Mesenchymal stem cell (in vitro differentiated cells and primary cell): Measurements from ENCODE around the gene ZGRF1.
"Not testable (repeated sequence)": the region's sequence is repeated elsewhere in the genome, so short reads cannot be mapped to it uniquely, and the experiment has no call there.

Source experiments
- DNase-seq: peaks from one replicate; pipeline ENCODE4 v3.0.0-alpha.2; 2013
- H2AFZ ChIP-seq: one replicate; pipeline ENCODE4 v1.6.1; 2013; ENCODE audit warnings: low read depth, mild to moderate bottlenecking, control low read depth, inconsistent platforms, low read length, moderate library complexity
- H2AK5ac ChIP-seq: 2 replicates; pipeline ENCODE4 v1.6.1; 2013; ENCODE audit warnings: low read length, moderate library complexity, mild to moderate bottlenecking, inconsistent platforms; ENCODE audit not compliant: severe bottlenecking
- H2BK120ac ChIP-seq: one replicate; pipeline ENCODE4 v1.6.1; 2013; ENCODE audit warnings: low read depth, mild to moderate bottlenecking, inconsistent platforms, low read length, moderate library complexity
- H2BK12ac ChIP-seq, 2 experiments: one replicate each; pipeline ENCODE4 v1.6.1; 2013; ENCODE audit warnings: inconsistent platforms in 2 of 2, low read length in 2 of 2, mild to moderate bottlenecking in 2 of 2, moderate library complexity in 2 of 2, control low read depth in 1 of 2
- H2BK15ac ChIP-seq: one replicate; pipeline ENCODE4 v1.6.1; 2013; ENCODE audit warnings: mild to moderate bottlenecking, low read depth, inconsistent platforms; ENCODE audit not compliant: poor library complexity, severe bottlenecking
- H2BK5ac ChIP-seq: 2 replicates; pipeline ENCODE4 v1.6.1; 2013; ENCODE audit warnings: low read depth, mild to moderate bottlenecking, low read length, control low read depth, inconsistent platforms; ENCODE audit not compliant: poor library complexity, severe bottlenecking
- H3K14ac ChIP-seq, 2 experiments: one replicate each; pipeline ENCODE4 v1.6.1; 2013; ENCODE audit warnings: inconsistent platforms in 2 of 2, low read length in 2 of 2, control low read depth in 1 of 2, mild to moderate bottlenecking in 1 of 2, moderate library complexity in 1 of 2
- H3K18ac ChIP-seq, 2 experiments: one replicate each; pipeline ENCODE4 v1.6.1; 2013; ENCODE audit warnings: inconsistent platforms in 2 of 2, low read length in 2 of 2, control low read depth in 1 of 2, low read depth in 1 of 2, mild to moderate bottlenecking in 1 of 2
- H3K23ac ChIP-seq, 2 experiments: one replicate each; pipeline ENCODE4 v1.6.1; 2013; ENCODE audit warnings: inconsistent platforms in 2 of 2, low read length in 2 of 2, mild to moderate bottlenecking in 2 of 2, moderate library complexity in 2 of 2, control low read depth in 1 of 2
- H3K27ac ChIP-seq: 2 replicates; pipeline ENCODE4 v1.5.1; 2013; ENCODE audit warnings: mild to moderate bottlenecking, moderate library complexity, low read length, control low read depth, inconsistent platforms; ENCODE audit not compliant: poor library complexity, severe bottlenecking
- H3K27me3 ChIP-seq, 2 experiments: 2 replicates each; pipeline versions ENCODE4 v1.6.1 to v1.7.0; 2013; ENCODE audit warnings: low read length in 2 of 2, mild to moderate bottlenecking in 2 of 2, moderate library complexity in 2 of 2, control low read depth in 1 of 2, inconsistent platforms in 1 of 2; ENCODE audit not compliant: control insufficient read depth in 1 of 2, insufficient read depth in 1 of 2
- H3K36me3 ChIP-seq, 2 experiments: 2 replicates each; pipeline versions ENCODE4 v1.6.1 to v1.7.0; 2013; ENCODE audit warnings: low read length in 2 of 2, control low read depth in 1 of 2, inconsistent platforms in 1 of 2, low read depth in 1 of 2, mild to moderate bottlenecking in 1 of 2; ENCODE audit not compliant: insufficient read depth in 2 of 2, control insufficient read depth in 1 of 2
- H3K4ac ChIP-seq, 2 experiments: one replicate each; pipeline ENCODE4 v1.6.1; 2013; ENCODE audit warnings: inconsistent platforms in 2 of 2, low read length in 2 of 2, mild to moderate bottlenecking in 2 of 2, moderate library complexity in 2 of 2, control low read depth in 1 of 2, low read depth in 1 of 2
- H3K4me1 ChIP-seq: 2 replicates; pipeline ENCODE4 v1.6.1; 2013; ENCODE audit warnings: low read depth, low read length, control low read depth; ENCODE audit not compliant: control insufficient read depth, insufficient read depth
- H3K4me2 ChIP-seq: 2 replicates; pipeline ENCODE4 v1.6.1; 2013; ENCODE audit warnings: low read length, mild to moderate bottlenecking, inconsistent platforms; ENCODE audit not compliant: poor library complexity, severe bottlenecking
- H3K4me3 ChIP-seq, 2 experiments: 2 replicates each; pipeline versions ENCODE4 v1.5.1 to v1.7.0; 2013; ENCODE audit warnings: low read length in 2 of 2, mild to moderate bottlenecking in 2 of 2, control low read depth in 1 of 2, low read depth in 1 of 2; ENCODE audit not compliant: insufficient read depth in 1 of 2
- H3K79me1 ChIP-seq: replicated peaks from 2 replicates; pipeline ENCODE4 v1.6.1; 2013; ENCODE audit warnings: mild to moderate bottlenecking, control low read depth, low read length, inconsistent platforms; ENCODE audit not compliant: poor library complexity, severe bottlenecking
- H3K9ac ChIP-seq: 2 replicates; pipeline ENCODE4 v1.7.0; 2013; ENCODE audit warnings: mild to moderate bottlenecking, low read length, moderate library complexity
- H3K9me3 ChIP-seq: 2 replicates; pipeline ENCODE4 v1.7.0; 2013; ENCODE audit warnings: mild to moderate bottlenecking, low read length; ENCODE audit not compliant: control insufficient read depth
- H4K8ac ChIP-seq: one replicate; pipeline ENCODE4 v1.6.1; 2013; ENCODE audit warnings: inconsistent platforms, mild to moderate bottlenecking, low read length, moderate library complexity
- H4K91ac ChIP-seq: one replicate; pipeline ENCODE4 v1.6.1; 2013; ENCODE audit warnings: mild to moderate bottlenecking, low read length, inconsistent platforms
- WGBS: methylation state at CpG from one replicate; pipeline ENCODE4 v1.1.7; 2013; ENCODE audit warnings: mixed read lengths; 5-methylcytosine and 5-hydroxymethylcytosine counted together

ZGRF1 gene

DNA sequence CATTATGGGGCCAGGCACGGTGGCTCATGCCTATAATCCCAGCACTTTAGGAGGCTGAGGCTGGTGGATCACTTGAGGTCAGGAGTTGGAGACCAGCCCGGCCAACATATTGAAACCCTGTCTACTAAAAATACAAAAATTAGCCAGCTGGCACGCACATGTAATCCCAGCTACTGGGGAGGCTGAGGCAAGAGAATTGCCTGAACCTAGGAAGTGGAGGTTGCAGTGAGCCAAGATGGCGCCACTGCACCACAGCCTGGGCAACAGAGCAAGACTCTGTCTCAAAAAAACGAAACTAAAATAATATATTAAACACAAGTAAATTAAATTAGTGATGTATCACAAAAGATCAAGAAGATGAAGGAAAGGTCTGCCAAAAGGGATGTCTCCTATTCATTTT is 19.4 kb upstream of the ZGRF1 start:
- H3K4me2 ChIP-seq, H3K23ac ChIP-seq, H2AK5ac ChIP-seq, H2AFZ ChIP-seq, H2BK15ac ChIP-seq, H3K9ac ChIP-seq, H3K79me1 ChIP-seq, H2BK12ac ChIP-seq, H4K91ac ChIP-seq, H3K4ac ChIP-seq, H3K27ac ChIP-seq, DNase-seq, H4K8ac ChIP-seq, H3K27me3 ChIP-seq, H3K9me3 ChIP-seq, H3K14ac ChIP-seq, H3K4me3 ChIP-seq, H2BK5ac ChIP-seq, H2BK120ac ChIP-seq, H3K4me1 ChIP-seq, H3K18ac ChIP-seq: not testable (repeated sequence)
- H3K36me3 ChIP-seq, result peaks cover 10 to 74% of the 10 kb centered on the region in 2 experiments
- 100% methylated on average over 1 of the region's 5 CpGs for WGBS

DNA sequence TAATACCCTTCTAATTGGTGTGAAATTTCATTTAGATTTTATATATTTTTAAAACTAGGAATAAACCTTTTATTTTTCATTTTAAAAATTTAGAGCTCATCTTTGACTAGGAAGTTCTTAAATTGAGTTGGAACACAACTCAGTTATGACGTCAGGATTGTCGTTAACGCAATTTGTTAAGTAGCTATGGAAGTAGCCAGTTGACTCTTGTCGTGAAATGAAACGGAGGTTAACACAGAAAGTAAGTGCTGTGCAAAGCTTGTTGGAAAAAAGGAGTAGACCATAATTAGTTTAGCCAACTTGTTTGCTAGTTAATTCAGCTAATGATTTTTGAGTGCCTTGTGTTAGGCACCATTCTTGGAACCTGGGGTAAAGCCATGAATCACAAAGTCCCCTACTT is 18.6 kb upstream of the ZGRF1 start:
- H3K9me3 ChIP-seq, result no peaks in the 10 kb centered on the region
- no peak overlapping the region for H3K27ac ChIP-seq
- H3K4me2 ChIP-seq, result no peak overlapping the region
- H3K14ac ChIP-seq, result no peak overlapping the region
- H2BK120ac ChIP-seq, result no peak overlapping the region
- H3K36me3 ChIP-seq, result peaks cover 11 to 82% of the 10 kb centered on the region in 2 experiments
- no peak overlapping the region for H4K91ac ChIP-seq
- no peak overlapping the region for H3K4ac ChIP-seq
- H3K23ac ChIP-seq, result no peak overlapping the region
- H2BK15ac ChIP-seq, result no peak overlapping the region
- H2BK12ac ChIP-seq, result no peak overlapping the region
- no peaks in the 10 kb centered on the region for H3K27me3 ChIP-seq
- H2AK5ac ChIP-seq, result no peak overlapping the region
- no peak overlapping the region for H2BK5ac ChIP-seq
- H3K79me1 ChIP-seq, result peaks cover 1% of the 10 kb centered on the region
- no peak overlapping the region for H3K18ac ChIP-seq
- H4K8ac ChIP-seq, result no peak overlapping the region
- WGBS, result 82% methylated on average over 5 of the region's 5 CpGs
- no peak overlapping the region for H3K9ac ChIP-seq
- no peak overlapping the region for H3K4me3 ChIP-seq
- H2AFZ ChIP-seq, result no peak overlapping the region
- DNase-seq, result no peak
- no peaks in the 10 kb centered on the region for H3K4me1 ChIP-seq

DNA sequence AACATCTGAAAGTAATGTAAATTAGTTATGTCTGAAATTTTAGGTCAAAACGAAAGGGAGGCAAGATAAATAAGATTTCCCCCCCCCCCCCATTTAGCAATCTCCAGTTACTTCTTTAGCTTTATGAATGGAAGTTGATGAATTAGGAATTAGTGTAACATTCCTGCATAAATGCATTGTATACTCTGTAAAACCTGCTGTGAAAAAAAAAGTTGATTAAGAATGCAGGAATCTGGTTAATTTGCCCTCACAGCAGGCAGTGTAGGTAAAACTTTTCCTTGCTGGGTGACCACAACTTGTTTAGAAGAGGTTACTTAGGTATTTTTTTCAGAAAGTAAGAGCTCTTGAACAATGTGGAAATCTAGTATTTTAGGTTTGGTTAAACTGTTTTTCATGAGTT is 15.5 kb upstream of the ZGRF1 start:
- Histone ChIP-seq H2BK12ac (no peak overlapping the region), H3K9ac (no peak overlapping the region)

DNA sequence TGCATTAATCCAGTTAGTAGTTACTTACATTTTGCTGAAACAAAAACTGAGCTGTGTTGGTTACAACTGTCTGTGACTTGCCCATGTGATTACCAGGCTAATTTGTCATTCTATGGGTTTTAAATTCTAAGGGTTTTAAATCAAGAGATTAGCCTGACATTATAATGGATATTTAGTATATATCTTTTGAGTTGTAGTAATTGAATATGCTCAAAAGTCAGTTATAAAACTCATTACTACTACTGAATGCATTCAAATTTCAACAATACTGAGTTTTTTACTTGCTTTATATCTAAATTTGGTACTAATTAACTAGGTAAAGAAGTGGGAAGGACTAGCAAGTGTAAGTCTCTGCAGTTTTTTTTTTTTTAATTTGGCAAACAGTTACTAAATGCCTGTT is 14.9 kb upstream of the ZGRF1 start:
- Histone ChIP-seq H4K91ac (no peak overlapping the region), H4K8ac (no peak overlapping the region), H3K79me1 (peaks cover 1% of the 10 kb centered on the region), H3K18ac (no peak overlapping the region), H3K27me3 (no peaks in the 10 kb centered on the region), H3K4me3 (no peak overlapping the region), H2BK15ac (no peak overlapping the region), H3K4ac (no peak overlapping the region), H3K23ac (no peak overlapping the region), H2AK5ac (no peak overlapping the region), H3K4me2 (no peak overlapping the region), H3K9ac (no peak overlapping the region), H3K9me3 (no peaks in the 10 kb centered on the region), H3K4me1 (no peaks in the 10 kb centered on the region), H2AFZ (no peak overlapping the region), H2BK12ac (no peak overlapping the region), H3K14ac (no peak overlapping the region), H2BK5ac (no peak overlapping the region), H3K27ac (no peak overlapping the region), H3K36me3 (peaks cover 14 to 96% of the 10 kb centered on the region in 2 experiments), H2BK120ac (no peak overlapping the region)
- DNase-seq, result no peak

More for the DNA sequence above, 15.5 kb upstream of the ZGRF1 start:
- Histone ChIP-seq H3K4ac (no peak overlapping the region), H3K18ac (no peak overlapping the region), H3K4me2 (no peak overlapping the region), H3K23ac (no peak overlapping the region), H3K14ac (no peak overlapping the region), H3K4me1 (no peaks in the 10 kb centered on the region), H4K91ac (no peak overlapping the region), H4K8ac (no peak overlapping the region), H3K36me3 (peaks cover 14 to 96% of the 10 kb centered on the region in 2 experiments), H2BK15ac (no peak overlapping the region), H3K79me1 (peaks cover 1% of the 10 kb centered on the region), H3K4me3 (no peak overlapping the region), H3K27ac (no peak overlapping the region), H3K27me3 (no peaks in the 10 kb centered on the region), H3K9me3 (no peaks in the 10 kb centered on the region), H2BK120ac (no peak overlapping the region), H2BK5ac (no peak overlapping the region), H2AFZ (no peak overlapping the region), H2AK5ac (no peak overlapping the region)
- WGBS, result no CpG with 5 or more reads among the region's 1 CpG
- DNase-seq, result no peak
